Measurements from ENCODE around the gene PDZD8. TPM values are rescaled to one million over a fixed set of nuclear protein-coding genes. Genes with fewer than 3 reads are reported as not detected.

The PDZD8 gene
- total RNA-seq, 1 donor from 2014 or later = 23.2 TPM

- no peak for DNase-seq (ENCODE audit: extremely low read depth, low read depth, low spot score)
Measured at GRCh38 chr10:117228210-117228609, 147.0 kb downstream of the PDZD8 start.

Other genes with a start within 250 kb of the PDZD8 start
- gene VAX1, start 237.2 kb downstream of the PDZD8 start, total RNA-seq = not detected in 2 replicates
- gene KCNK18, start 178.0 kb downstream of the PDZD8 start, total RNA-seq = not detected in 2 replicates
- gene SLC18A2, start 134.3 kb downstream of the PDZD8 start, total RNA-seq = 0.10 TPM in 1 of 2 replicates, not detected in the other
- 1.3 TPM in 1 of 2 replicates, not detected in the other for gene EMX2, start 167.3 kb upstream of the PDZD8 start, total RNA-seq

All from glomerular endothelial cell (primary cell).